Kidney (tissue), 14 donors: ENCODE measurements around the gene MAPK1. TPM values are rescaled to one million over a fixed set of nuclear protein-coding genes. Genes with fewer than 3 reads are reported as not detected.
"Not testable (repeated sequence)": the region's sequence is repeated elsewhere in the genome, so short reads cannot be mapped to it uniquely, and the experiment has no call there.

Source experiments
- DNase-seq, 5 donors: peaks; one replicate each; pipeline ENCODE4 v3.0.0-alpha.2; 2013 to 2020
- FAIRE-seq: peaks from 2 replicates; lab custom pipeline; 2012; peaks lifted over from hg19 to GRCh38; lab: Jason Lieb, UNC
- H3K27ac ChIP-seq, 2 donors: one replicate each; pipeline ENCODE4 v1.7.0; 2013; ENCODE audit warnings: low read depth in 2 of 2, low read length in 2 of 2, inconsistent platforms in 1 of 2
- H3K27me3 ChIP-seq: one replicate; pipeline ENCODE4 v1.7.1; 2013; ENCODE audit warnings: low read length, inconsistent platforms; ENCODE audit not compliant: control insufficient read depth, insufficient read depth
- H3K36me3 ChIP-seq, 3 donors: one replicate each; pipeline versions ENCODE4 v1.7.0 to v1.7.1; 2013; ENCODE audit warnings: low read length in 3 of 3, control low read depth in 1 of 3, inconsistent platforms in 1 of 3; ENCODE audit not compliant: insufficient read depth in 3 of 3, control insufficient read depth in 2 of 3
- H3K4me1 ChIP-seq, 3 donors: one replicate each; pipeline versions ENCODE4 v1.7.0 to v1.7.1; 2013; ENCODE audit warnings: low read length in 3 of 3, inconsistent platforms in 1 of 3, low read depth in 1 of 3; ENCODE audit not compliant: control insufficient read depth in 2 of 3, insufficient read depth in 2 of 3
- H3K4me3 ChIP-seq, 3 donors: one replicate each; pipeline versions ENCODE4 v1.7.0 to v1.8.1; 2013; ENCODE audit warnings: low read length in 3 of 3, control low read depth in 1 of 3, inconsistent platforms in 1 of 3
- H3K9ac ChIP-seq, 3 donors: one replicate each; pipeline versions ENCODE4 v1.7.0 to v1.7.1; 2013; ENCODE audit warnings: low read length in 3 of 3, control low read depth in 1 of 3, inconsistent platforms in 1 of 3
- H3K9me3 ChIP-seq, 3 donors: one replicate each; pipeline versions ENCODE4 v1.7.0 to v1.7.1; 2013; ENCODE audit warnings: low read length in 3 of 3, control low read depth in 1 of 3, inconsistent platforms in 1 of 3; ENCODE audit not compliant: control insufficient read depth in 2 of 3, insufficient read depth in 1 of 3
- CTCF ChIP-seq: IDR thresholded peaks from 3 replicates; pipeline ENCODE4 v1.5.1; 2012; ENCODE audit warnings: mild to moderate bottlenecking, moderate library complexity, borderline replicate concordance; ENCODE audit not compliant: insufficient read depth; ENCODE audit errors: extremely low read depth
- intact Hi-C: fragments of 100-400 bp; cut with DNase I; formaldehyde crosslinking; loops from one replicate; pipeline ENCODE4 v1.11.1; 2022
- polyA plus RNA-seq: library from polyadenylated mRNA; stranded (reverse); fragments of 350-450 nt; fragmentation: Illumina TruSeq; extraction: RNeasy Lipid Tissue Mini Kit (QIAGEN cat#74804); gene quantifications from one replicate; pipeline ENCODE4 v1.2.3, GENCODE V29; 2014; ENCODE audit warnings: low read depth, low replicate concordance; ENCODE audit not compliant: insufficient read depth
- total RNA-seq: library from RNA; stranded (reverse); fragmentation: NEBNext Ultra II Directional; extraction: Animal tissue kit (Norgen Biotek cat#: 25700); gene quantifications from one replicate; pipeline ENCODE4 v1.2.1, GENCODE V29; 2021
- donor health status: control.
- donor health status: control.
- donor health status: control.
- donor health status: control.
- donor health status: control.
- donor health status: DM: yes; HTN: yes; CAD: no.
- donor health status: Normal renal cell carcinoma (clear cell type).

Gene MAPK1
- total and polyA plus RNA-seq, 2 donors from 2014 or later: 21.3 to 128 TPM

GRCh38 chr22:21803811-21804249 lies 63.6 kb downstream of the MAPK1 start:
- no peaks in the 10 kb centered on the region for H3K9me3 ChIP-seq
- peaks cover 0 to 5% (median 0%) of the 10 kb centered on the region in 3 donors for H3K4me1 ChIP-seq
- intact Hi-C loops: no loop called here
- no peak overlapping the region for H3K27ac ChIP-seq
- no peak for TF ChIP-seq CTCF
- DNase-seq (no peak), FAIRE-seq (no peak)
- H3K27me3 ChIP-seq: no peaks in the 10 kb centered on the region
- H3K9ac ChIP-seq: no peak overlapping the region
- H3K4me3 ChIP-seq: no peak overlapping the region
- H3K36me3 ChIP-seq: peaks cover 3 to 49% (median 8%) of the 10 kb centered on the region in 3 donors

GRCh38 chr22:21802673-21803072 lies 64.8 kb downstream of the MAPK1 start:
- FAIRE-seq: no peak
- Histone ChIP-seq H3K9ac (no peak overlapping the region), H3K36me3 (peaks cover 3 to 58% (median 13%) of the 10 kb centered on the region in 3 donors), H3K4me3 (no peak overlapping the region), H3K4me1 (peaks cover 0 to 5% (median 2%) of the 10 kb centered on the region in 3 donors), H3K27ac (no peak overlapping the region), H3K9me3 (no peaks in the 10 kb centered on the region), H3K27me3 (no peaks in the 10 kb centered on the region)
- TF ChIP-seq CTCF: no peak
- intact Hi-C loops: no loop called here
- DNase-seq: no peak

DNA sequence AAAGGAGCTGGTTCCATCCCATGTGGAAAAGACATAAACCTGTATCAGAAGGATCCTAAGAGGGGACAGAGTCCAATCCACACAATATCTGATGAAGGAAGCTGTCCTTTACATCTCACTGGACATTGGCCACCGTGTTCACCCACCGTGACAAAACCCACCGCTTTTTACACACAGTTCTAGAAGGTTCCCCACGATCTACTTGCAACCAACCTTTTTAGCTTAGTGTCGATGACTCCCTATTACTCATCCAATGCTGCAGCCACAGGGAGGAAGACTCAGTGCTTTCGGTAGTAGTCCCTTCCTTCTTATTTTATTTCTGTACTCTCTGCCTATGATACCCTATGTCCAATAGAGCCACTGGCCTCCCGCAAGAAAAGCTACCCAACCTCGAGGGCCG lies 65.4 kb downstream of the MAPK1 start:
- no peak for FAIRE-seq
- H3K36me3 ChIP-seq: peaks cover 3 to 63% (median 13%) of the 10 kb centered on the region in 3 donors
- DNase-seq: no peak
- no peak for TF ChIP-seq CTCF
- no peak overlapping the region for H3K27ac ChIP-seq
- no peaks in the 10 kb centered on the region for H3K9me3 ChIP-seq
- H3K4me1 ChIP-seq: peaks cover 0 to 5% (median 2%) of the 10 kb centered on the region in 3 donors
- H3K9ac ChIP-seq: no peak overlapping the region
- H3K27me3 ChIP-seq: no peaks in the 10 kb centered on the region
- H3K4me3 ChIP-seq: no peak overlapping the region
- intact Hi-C loops: no loop called here

GRCh38 chr22:21801304-21801644 lies 66.2 kb downstream of the MAPK1 start:
- DNase-seq, intact Hi-C loops, H3K9ac ChIP-seq, H3K27ac ChIP-seq, FAIRE-seq, H3K4me1 ChIP-seq, H3K4me3 ChIP-seq, H3K27me3 ChIP-seq, H3K9me3 ChIP-seq: not testable (repeated sequence)
- H3K36me3 ChIP-seq: peaks cover 1 to 64% (median 13%) of the 10 kb centered on the region in 3 donors
